Esophagus squamous epithelium (tissue), 5 donors: ENCODE measurements around the gene TRAPPC2L. TPM values are rescaled to one million over a fixed set of nuclear protein-coding genes. Genes with fewer than 3 reads are reported as not detected.

Experiments
- DNase-seq: peaks from one replicate; lab custom pipeline; 2025; lab: John Stamatoyannopoulos, UW
- H3K27ac ChIP-seq, 4 donors: fragments of 200-600 bp; sonication (generic); one replicate each; pipeline ENCODE4 v1.5.1; 2016 to 2019; ENCODE audit warnings: mild to moderate bottlenecking in 1 of 4
- H3K27me3 ChIP-seq, 4 donors: fragments of 200-600 bp; sonication (generic); 1 replicate in 3 of 4; 2 replicates in 1 of 4; pipeline versions ENCODE4 v1.5.1 to v1.6.0; 2017 to 2021; ENCODE audit warnings: antibody characterized with exemption in 1 of 4
- H3K36me3 ChIP-seq, 3 donors: fragments of 200-600 bp; sonication (generic); one replicate each; pipeline ENCODE4 v1.5.1; 2016 to 2019
- H3K4me1 ChIP-seq, 3 donors: fragments of 200-600 bp; sonication (generic); one replicate each; pipeline ENCODE4 v1.5.1; 2017 to 2019
- H3K4me3 ChIP-seq, 4 donors: fragments of 200-600 bp; sonication (generic); 1 replicate in 3 of 4; 2 replicates in 1 of 4; pipeline ENCODE4 v1.5.1; 2016 to 2019; ENCODE audit warnings: mild to moderate bottlenecking in 2 of 4, moderate library complexity in 1 of 4
- H3K9me3 ChIP-seq, 3 donors: fragments of 200-600 bp; sonication (generic); one replicate each; pipeline ENCODE4 v1.5.1; 2016 to 2019
- POLR2A ChIP-seq, 4 donors: fragments of 450-650 bp; IDR thresholded peaks; one replicate each; pipeline ENCODE4 v1.6.1; 2017; ENCODE audit warnings: antibody characterized with exemption in 4 of 4, mild to moderate bottlenecking in 4 of 4, moderate library complexity in 3 of 4
- WGBS, 2 donors: methylation state at CpG; one replicate each; pipeline ENCODE4 v1.1.5; 2018; 5-methylcytosine and 5-hydroxymethylcytosine counted together
- intact Hi-C: fragments of 100-400 bp; cut with DNase I; formaldehyde crosslinking; loops from one replicate; pipeline ENCODE4 v1.15.0; 2022
- total RNA-seq, 4 donors: library from RNA; depleted of rRNA; stranded (reverse); fragments of >200 nt; gene quantifications; one replicate each; pipeline ENCODE4 v1.1.0, GENCODE V29; 2016
- TF ChIP-seq, protein P1 (sequence below), 6 experiments: fragments of 450-650 bp in 4 of 6; fragments of 200-600 bp in 2 of 6; sonication (generic) in 2 of 6; IDR thresholded peaks; one replicate each; pipeline ENCODE4 v1.5.1; 2016 to 2019; ENCODE audit warnings: antibody characterized with exemption in 6 of 6, mild to moderate bottlenecking in 4 of 6, moderate library complexity in 4 of 6
- donor health status: DM: yes; HTN: yes; CAD: no.

TRAPPC2L gene
- total RNA-seq, 4 donors from 2014 or later, result 20.7 to 29.7 (median 24.7) TPM

DNA sequence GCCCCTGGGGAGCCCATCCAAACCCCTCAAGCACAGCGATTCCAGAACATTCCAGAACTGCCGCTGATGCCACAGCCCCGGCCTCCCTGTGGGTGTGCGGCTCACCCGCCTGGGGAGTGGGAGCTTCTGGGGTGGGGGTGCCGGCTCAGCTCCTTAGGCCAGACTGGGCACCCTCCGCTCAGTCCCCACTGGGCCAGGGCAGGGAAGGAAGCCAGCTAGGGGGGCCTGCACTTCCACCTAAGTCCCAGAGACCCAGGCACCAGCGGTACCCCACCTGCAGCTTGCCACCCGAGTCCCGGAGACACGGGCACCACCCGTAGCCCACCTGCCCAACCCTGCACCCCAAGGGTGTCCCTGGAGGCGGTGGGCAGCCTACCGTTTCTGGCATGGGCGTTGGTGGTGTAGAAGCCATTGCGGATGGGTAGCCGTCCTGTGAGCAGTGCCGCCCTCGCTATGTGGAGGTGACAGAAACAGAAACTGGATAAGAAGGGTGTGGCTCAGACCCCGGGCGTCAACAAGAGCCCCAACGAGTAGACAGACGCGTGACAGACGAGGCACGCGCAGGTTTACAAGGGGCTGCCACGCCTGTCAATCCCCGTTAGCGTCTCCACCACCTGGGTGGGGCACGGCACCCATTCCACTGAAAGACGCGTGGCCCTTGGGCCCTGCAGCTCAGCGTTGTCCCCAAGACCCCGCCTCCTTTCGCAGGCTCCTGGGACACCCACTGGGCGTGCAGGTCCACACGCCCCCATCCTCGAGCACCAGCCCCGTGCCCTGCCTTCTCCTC lies 15.2 kb upstream of the TRAPPC2L start:
- no peak for DNase-seq
- intact Hi-C loops, result no loop called here
- Histone ChIP-seq H3K27me3 (no peaks in the 10 kb centered on the region), H3K27ac (no peak overlapping the region), H3K36me3 (peaks cover 12 to 79% (median 18%) of the 10 kb centered on the region in 3 donors), H3K4me3 (no peak overlapping the region), H3K9me3 (no peaks in the 10 kb centered on the region), H3K4me1 (no peaks in the 10 kb centered on the region)
- whole genome bisulfite sequencing, 2 donors, result 90 to 92% methylated on average over 15 to 18 of the region's 40 CpGs
- TF ChIP-seq POLR2A (IDR thresholded peaks at IDR 0.05), result no peak
- TF ChIP-seq, protein P1, sequence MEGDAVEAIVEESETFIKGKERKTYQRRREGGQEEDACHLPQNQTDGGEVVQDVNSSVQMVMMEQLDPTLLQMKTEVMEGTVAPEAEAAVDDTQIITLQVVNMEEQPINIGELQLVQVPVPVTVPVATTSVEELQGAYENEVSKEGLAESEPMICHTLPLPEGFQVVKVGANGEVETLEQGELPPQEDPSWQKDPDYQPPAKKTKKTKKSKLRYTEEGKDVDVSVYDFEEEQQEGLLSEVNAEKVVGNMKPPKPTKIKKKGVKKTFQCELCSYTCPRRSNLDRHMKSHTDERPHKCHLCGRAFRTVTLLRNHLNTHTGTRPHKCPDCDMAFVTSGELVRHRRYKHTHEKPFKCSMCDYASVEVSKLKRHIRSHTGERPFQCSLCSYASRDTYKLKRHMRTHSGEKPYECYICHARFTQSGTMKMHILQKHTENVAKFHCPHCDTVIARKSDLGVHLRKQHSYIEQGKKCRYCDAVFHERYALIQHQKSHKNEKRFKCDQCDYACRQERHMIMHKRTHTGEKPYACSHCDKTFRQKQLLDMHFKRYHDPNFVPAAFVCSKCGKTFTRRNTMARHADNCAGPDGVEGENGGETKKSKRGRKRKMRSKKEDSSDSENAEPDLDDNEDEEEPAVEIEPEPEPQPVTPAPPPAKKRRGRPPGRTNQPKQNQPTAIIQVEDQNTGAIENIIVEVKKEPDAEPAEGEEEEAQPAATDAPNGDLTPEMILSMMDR (IDR thresholded peaks at IDR 0.05), result no peak

DNA sequence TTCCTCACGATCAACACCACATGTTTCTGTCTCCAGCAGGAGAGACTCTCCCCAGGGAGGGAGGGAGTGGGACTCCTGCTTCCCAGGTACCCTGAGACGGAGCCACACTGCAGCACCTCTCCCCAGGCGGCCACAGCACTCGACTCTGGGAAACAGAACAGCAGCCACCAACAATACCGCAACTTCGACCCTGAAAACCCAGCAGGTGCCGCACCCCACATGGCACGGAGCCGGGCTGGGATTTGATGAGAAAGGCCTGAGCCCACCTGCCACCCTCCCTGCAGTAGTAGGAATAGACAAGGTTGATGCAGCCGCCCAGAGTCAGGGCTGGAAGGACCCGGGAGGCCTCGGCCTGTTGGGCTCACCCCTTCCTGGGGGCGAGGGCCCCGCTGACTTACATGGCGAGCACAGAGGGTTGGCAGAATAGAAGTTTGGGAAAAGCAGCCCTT lies 14.6 kb upstream of the TRAPPC2L start:
- peaks cover 12 to 78% (median 18%) of the 10 kb centered on the region in 3 donors for H3K36me3 ChIP-seq
- 96% methylated on average over 5 of the region's 15 CpGs; no CpG with 5 or more reads in 1 of the 2 donors for WGBS, 2 donors
- no peak overlapping the region for H3K27ac ChIP-seq
- no peak for TF ChIP-seq POLR2A (IDR thresholded peaks at IDR 0.05)
- TF ChIP-seq, protein P1 (IDR thresholded peaks at IDR 0.05), result no peak
- DNase-seq, result no peak
- intact Hi-C loops, result no loop called here
- H3K27me3 ChIP-seq, result no peaks in the 10 kb centered on the region
- no peak overlapping the region for H3K4me3 ChIP-seq
- no peaks in the 10 kb centered on the region for H3K4me1 ChIP-seq
- H3K9me3 ChIP-seq, result no peaks in the 10 kb centered on the region

DNA sequence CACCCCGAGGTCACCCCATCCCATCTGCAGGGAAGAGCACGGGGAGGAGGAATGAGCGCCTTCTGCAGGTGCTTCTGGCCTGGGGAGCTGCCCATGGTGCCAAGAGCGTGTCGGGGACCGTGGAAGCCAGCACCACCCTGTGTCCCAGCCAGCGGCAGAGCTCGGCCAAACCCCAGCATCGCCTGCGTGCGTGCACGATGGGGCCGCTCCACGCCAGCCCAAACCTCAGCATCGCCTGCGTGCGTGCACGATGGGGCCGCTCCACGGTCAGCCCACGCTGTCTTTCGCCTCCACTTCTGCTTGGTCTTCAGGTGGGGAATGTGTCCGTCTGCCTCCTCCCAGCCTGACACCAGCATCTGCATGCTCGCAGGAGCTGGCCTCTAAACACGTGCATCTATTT lies 14.1 kb upstream of the TRAPPC2L start:
- no peak for DNase-seq
- H3K9me3 ChIP-seq, result no peaks in the 10 kb centered on the region
- TF ChIP-seq, protein P1 (IDR thresholded peaks at IDR 0.05), result no peak
- no peak for TF ChIP-seq POLR2A (IDR thresholded peaks at IDR 0.05)
- 91 to 94% methylated on average over 16 to 23 of the region's 25 CpGs for WGBS, 2 donors
- H3K27me3 ChIP-seq, result no peaks in the 10 kb centered on the region
- intact Hi-C loops, result no loop called here
- no peak overlapping the region for H3K27ac ChIP-seq
- H3K4me3 ChIP-seq, result no peak overlapping the region
- no peaks in the 10 kb centered on the region for H3K4me1 ChIP-seq
- peaks cover 12 to 78% (median 18%) of the 10 kb centered on the region in 3 donors for H3K36me3 ChIP-seq

GRCh38 chr16:88843256-88843655 lies 13.7 kb upstream of the TRAPPC2L start:
- no peaks in the 10 kb centered on the region for H3K9me3 ChIP-seq
- no peak overlapping the region for H3K27ac ChIP-seq
- TF ChIP-seq, protein P1 (IDR thresholded peaks at IDR 0.05), result no peak
- TF ChIP-seq POLR2A (IDR thresholded peaks at IDR 0.05), result no peak
- no peaks in the 10 kb centered on the region for H3K4me1 ChIP-seq
- H3K27me3 ChIP-seq, result no peaks in the 10 kb centered on the region
- H3K4me3 ChIP-seq, result no peak overlapping the region
- peaks cover 12 to 78% (median 18%) of the 10 kb centered on the region in 3 donors for H3K36me3 ChIP-seq
- DNase-seq, result no peak
- intact Hi-C loops, result no loop called here
- WGBS, 2 donors, result 91 to 95% methylated on average over 10 to 12 of the region's 20 CpGs

GRCh38 chr16:88844419-88845036 lies 12.4 kb upstream of the TRAPPC2L start:
- intact Hi-C loops, result no loop called here
- H3K36me3 ChIP-seq, result peaks cover 8 to 73% (median 15%) of the 10 kb centered on the region in 3 donors
- no peak for TF ChIP-seq POLR2A (IDR thresholded peaks at IDR 0.05)
- TF ChIP-seq, protein P1 (IDR thresholded peaks at IDR 0.05), result no peak
- H3K9me3 ChIP-seq, result no peaks in the 10 kb centered on the region
- 72 to 76% methylated on average over 9 to 11 of the region's 11 CpGs for WGBS, 2 donors
- no peaks in the 10 kb centered on the region for H3K4me1 ChIP-seq
- H3K27ac ChIP-seq, result no peak overlapping the region
- no peak for DNase-seq
- no peaks in the 10 kb centered on the region for H3K27me3 ChIP-seq
- H3K4me3 ChIP-seq, result no peak overlapping the region
